ENCODE results near the gene KNCN. TPM values are rescaled to one million over a fixed set of nuclear protein-coding genes. Genes with fewer than 3 reads are reported as not detected.

The KNCN gene
- total RNA-seq, 1 experiment from 2014 or later = not detected

- H3K9me3 Mint-ChIP-seq (ENCODE audit: low read depth, unreplicated experiment) = no peaks in the 10 kb centered on the region
- H3K27ac Mint-ChIP-seq (ENCODE audit: unreplicated experiment) = no peak overlapping the region
- no peak for TF ChIP-seq CTCF (IDR thresholded peaks at IDR 0.05; ENCODE audit: unreplicated experiment)
- DNase-seq = no peak
- BruUV-seq (replicated peaks) = no TSS peak
- intact Hi-C loops (cut with micrococcal nuclease; ENCODE audit: unreplicated experiment) = no loop called here
- CTCF ChIA-PET = interaction anchor here (0.6 kb wide), 1 partner anchor 91 kb away, joined by 3 read pairs; no protein-coding TSS in a partner anchor
- H3K36me3 Mint-ChIP-seq (ENCODE audit: insufficient read depth, unreplicated experiment) = peaks cover under 1% of the 10 kb centered on the region
- H3K4me3 Mint-ChIP-seq (ENCODE audit: low read depth, unreplicated experiment) = no peak overlapping the region
- peaks cover 51% of the 10 kb centered on the region for H3K27me3 Mint-ChIP-seq (ENCODE audit: unreplicated experiment)
- peaks cover 21% of the 10 kb centered on the region for H3K4me1 Mint-ChIP-seq (ENCODE audit: low read depth, unreplicated experiment)
These were observed 1.1 kb upstream of the KNCN start for GRCh38 chr1:46552357-46553237.

GRCh38 chr1:46550751-46551231 is 656 bp downstream of the KNCN start:
- Mint-ChIP-seq H3K4me1 (ENCODE audit: low read depth, unreplicated experiment) (peaks cover 11% of the 10 kb centered on the region), H3K27ac (ENCODE audit: unreplicated experiment) (no peak overlapping the region), H3K4me3 (ENCODE audit: low read depth, unreplicated experiment) (no peak overlapping the region), H3K9me3 (ENCODE audit: low read depth, unreplicated experiment) (no peaks in the 10 kb centered on the region), H3K27me3 (ENCODE audit: unreplicated experiment) (peaks cover 66% of the 10 kb centered on the region), H3K36me3 (ENCODE audit: insufficient read depth, unreplicated experiment) (no peaks in the 10 kb centered on the region)
- CTCF ChIA-PET = interaction anchor here (0.7 kb wide), 1 partner anchor 14 kb away, joined by 10 read pairs; no protein-coding TSS in a partner anchor
- BruUV-seq (replicated peaks) = no TSS peak
- no peak for TF ChIP-seq CTCF (IDR thresholded peaks at IDR 0.05; ENCODE audit: unreplicated experiment)
- DNase-seq = no peak
- intact Hi-C loops (cut with micrococcal nuclease; ENCODE audit: unreplicated experiment) = no loop called here

- Mint-ChIP-seq H3K27ac (ENCODE audit: unreplicated experiment) (peak overlapping the region; percentile 5), H3K4me1 (ENCODE audit: low read depth, unreplicated experiment) (peaks cover 11% of the 10 kb centered on the region), H3K4me3 (ENCODE audit: low read depth, unreplicated experiment) (no peak overlapping the region), H3K36me3 (ENCODE audit: insufficient read depth, unreplicated experiment) (no peaks in the 10 kb centered on the region), H3K27me3 (ENCODE audit: unreplicated experiment) (peaks cover 74% of the 10 kb centered on the region), H3K9me3 (ENCODE audit: low read depth, unreplicated experiment) (no peaks in the 10 kb centered on the region)
- DNase-seq = peak; percentile 40
- no peak for TF ChIP-seq CTCF (IDR thresholded peaks at IDR 0.05; ENCODE audit: unreplicated experiment)
- no TSS peak for BruUV-seq (replicated peaks)
- CTCF ChIA-PET = interaction anchor here (0.7 to 1.2 kb wide), 3 partner anchors 12 to 103 kb away, joined by 3 to 10 read pairs (median 3); no protein-coding TSS in a partner anchor
- intact Hi-C loops (cut with micrococcal nuclease; ENCODE audit: unreplicated experiment) = no loop called here
These were observed 1.5 kb downstream of the KNCN start for GRCh38 chr1:46549697-46550681.

All from Calu3 (cell line).